Mesenteric fat pad (tissue), 1 donor: ENCODE results near the gene CFDP1. TPM values are rescaled to one million over a fixed set of nuclear protein-coding genes. Genes with fewer than 3 reads are reported as not detected.

ENCODE experiments used
- DNase-seq: peaks from one replicate; pipeline ENCODE4 v3.0.0-alpha.2; 2020; ENCODE audit warnings: low spot score
- total RNA-seq: library from RNA; stranded (reverse); fragmentation: NEBNext Ultra II Directional; extraction: Animal tissue kit (Norgen Biotek cat#: 25700); gene quantifications from one replicate; pipeline ENCODE4 v1.2.1, GENCODE V29; 2021
- donor health status: DM: yes; HTN: yes; CAD: no.

The CFDP1 gene
- total RNA-seq, 1 donor from 2014 or later = 43.1 TPM

DNA sequence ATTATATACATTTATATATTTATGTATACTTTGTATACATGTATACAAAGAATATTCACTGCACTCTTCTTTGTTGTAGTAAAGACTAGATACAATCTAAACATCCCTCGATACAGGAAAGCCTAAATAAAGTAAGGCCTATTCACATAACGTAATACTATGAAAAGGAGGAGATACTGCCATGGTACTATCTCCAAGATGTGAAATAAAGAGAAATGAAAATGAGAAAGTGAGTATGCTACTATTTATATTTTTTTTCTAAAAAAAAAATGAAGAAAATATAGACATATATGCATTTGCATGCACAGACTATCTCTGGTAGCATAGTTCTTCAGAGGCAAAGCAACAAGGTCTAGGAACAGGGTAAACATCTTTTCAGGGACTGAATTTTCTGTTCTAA, 19.4 kb downstream of the CFDP1 start:
- DNase-seq = no peak

DNA sequence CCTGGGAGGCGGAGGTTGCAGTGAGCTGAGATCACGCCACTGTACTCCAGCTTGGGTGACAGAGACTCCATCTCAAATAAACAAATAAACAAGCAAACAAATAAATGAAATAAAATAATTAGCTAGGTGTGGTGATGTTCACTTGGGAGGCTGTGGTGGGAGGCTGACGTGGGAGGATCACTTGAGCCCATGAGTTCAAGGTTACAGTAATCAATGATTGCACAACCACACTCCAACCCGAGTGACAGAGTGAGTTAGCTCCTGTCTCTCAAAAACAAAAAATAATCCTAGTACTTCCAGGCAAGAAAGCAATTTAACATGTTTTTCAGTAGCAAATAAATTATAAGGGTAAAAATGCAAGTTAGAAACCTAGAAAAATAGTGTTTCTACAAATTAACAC, 26.4 kb downstream of the CFDP1 start:
- no peak for DNase-seq

DNA sequence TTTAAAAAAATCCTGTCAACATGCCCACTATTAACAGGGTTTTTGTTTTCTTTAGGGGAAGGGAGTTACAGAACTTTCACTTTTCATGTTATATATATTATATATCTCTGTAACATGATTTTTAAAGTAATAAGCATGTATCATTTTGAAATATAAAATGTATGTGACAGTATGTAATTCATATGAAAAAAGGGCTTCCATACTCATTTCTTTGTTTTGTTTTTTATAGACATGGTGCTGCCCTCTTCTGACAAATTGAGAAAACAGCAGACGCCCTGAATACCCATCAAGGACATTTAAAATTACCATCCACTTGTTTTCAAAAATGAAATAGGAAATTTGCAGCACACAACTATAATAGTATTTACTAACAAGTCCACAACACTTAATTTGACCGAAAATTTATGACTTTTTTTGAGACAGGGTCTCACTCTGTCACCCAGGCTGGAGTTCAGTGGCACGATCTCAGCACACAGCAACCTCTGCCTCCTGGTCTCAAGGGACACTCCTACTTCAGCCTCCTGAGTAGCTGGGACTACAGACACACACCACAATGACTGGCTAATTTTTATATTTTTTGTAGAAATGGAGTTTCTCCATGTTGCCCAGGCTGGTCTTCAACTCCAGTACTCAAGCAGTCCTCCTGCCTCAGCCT, 30.4 kb downstream of the CFDP1 start:
- DNase-seq = no peak

DNA sequence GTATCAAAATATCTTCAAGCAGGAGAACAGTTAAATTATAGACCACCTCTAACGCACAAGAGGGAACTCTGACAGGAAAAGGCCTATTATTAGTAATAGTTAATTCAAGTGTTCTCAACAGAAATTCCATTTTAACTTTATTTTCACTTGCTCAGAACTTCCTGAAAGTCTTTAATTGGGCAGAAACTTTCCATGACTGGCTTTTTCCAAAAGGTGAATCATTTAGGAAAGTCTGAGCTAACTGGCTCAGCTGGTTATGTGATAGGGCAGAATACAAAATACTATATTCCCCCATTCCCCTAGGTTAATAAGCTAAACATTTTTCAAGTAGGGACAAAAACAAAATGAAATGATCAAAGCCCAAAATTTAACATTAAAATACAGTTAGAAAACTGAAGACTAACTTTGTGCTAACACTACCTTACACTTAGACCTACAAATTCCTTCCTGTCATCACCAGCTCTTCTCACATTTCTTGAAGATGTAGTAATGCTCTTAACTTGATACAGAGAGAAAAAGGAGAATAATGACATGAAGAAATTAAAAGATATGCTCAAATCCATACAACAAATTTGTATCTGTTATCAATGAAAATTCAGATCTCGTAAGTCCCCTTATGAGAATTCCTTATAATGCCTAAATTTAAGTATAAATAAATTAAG, 31.0 kb downstream of the CFDP1 start:
- no peak for DNase-seq

DNA sequence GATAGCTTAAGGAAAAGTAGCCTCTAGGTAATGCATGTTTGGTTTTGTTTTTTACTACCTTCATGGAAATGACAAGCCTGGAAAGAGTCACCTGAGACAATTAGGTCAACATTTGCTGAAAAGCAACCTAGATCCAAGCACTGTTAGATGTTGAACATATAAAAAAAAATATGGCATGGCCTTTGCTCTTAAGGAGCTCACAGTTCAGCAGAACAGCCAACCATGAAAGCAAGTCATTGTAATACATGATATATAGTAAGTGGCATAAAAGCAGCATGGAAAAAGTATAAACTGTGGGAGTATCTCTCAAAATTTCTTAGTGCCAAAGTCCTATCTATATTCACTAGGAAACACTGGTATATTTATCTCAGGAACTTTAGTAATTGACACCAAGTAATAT, 31.6 kb downstream of the CFDP1 start:
- DNase-seq = no peak

DNA sequence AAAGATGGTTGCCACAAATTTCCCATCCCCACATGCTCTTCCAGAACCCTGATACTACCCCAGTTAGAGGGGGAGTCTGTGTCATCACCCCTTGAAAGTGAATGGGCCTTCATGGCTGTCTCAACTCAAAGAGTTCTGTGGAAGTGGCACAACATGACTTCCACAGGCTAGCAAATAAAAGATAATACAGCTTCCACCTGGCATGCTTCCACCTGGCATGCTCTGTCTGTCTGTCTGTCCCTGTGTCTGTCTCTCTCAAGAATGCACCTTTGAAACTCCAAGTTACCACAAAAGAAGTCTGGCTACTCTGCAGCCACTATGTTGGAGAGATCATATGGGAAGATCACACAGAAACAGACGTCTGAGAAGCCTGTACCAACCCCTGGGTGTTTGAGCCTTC, 35.0 kb downstream of the CFDP1 start:
- no peak for DNase-seq

DNA sequence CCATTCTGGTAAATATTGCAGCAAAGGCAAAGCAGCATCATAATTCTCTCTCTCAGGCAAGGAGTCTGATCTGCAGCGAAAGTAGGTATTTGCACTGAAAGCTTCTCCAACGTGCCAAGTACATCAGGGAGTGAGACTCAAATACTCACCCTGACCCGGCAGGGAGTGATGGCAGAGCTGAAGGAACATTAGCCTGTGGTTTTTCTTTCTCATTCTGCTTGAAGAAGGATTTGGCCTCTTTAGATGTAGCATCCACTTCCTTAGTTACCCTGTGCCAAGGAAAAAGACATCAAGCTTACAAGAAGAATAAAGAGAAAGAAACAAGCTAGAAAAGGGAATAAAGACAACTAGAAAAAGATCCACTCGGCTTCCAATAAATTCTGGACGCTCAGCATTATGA, 38.4 kb downstream of the CFDP1 start:
- DNase-seq = no peak

DNA sequence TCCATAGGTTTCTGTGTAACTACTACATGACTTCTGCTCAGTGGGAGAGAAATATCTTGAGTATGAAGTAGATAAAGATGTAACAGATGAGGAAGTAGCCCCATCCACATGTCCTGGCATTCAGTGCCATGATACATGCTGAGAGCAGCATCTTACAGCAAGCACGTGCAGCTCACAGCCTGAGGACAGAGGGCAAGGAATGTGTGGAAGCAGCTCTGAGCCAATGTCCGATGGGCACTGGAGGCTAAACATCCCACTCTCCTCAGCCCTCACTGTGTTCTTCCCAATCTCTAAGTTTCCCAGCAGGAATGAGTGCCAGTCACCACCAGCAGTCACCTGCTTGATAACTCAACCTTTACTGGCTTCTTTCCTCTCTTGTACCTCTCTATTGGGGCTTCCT, 40.4 kb downstream of the CFDP1 start:
- no peak for DNase-seq

DNA sequence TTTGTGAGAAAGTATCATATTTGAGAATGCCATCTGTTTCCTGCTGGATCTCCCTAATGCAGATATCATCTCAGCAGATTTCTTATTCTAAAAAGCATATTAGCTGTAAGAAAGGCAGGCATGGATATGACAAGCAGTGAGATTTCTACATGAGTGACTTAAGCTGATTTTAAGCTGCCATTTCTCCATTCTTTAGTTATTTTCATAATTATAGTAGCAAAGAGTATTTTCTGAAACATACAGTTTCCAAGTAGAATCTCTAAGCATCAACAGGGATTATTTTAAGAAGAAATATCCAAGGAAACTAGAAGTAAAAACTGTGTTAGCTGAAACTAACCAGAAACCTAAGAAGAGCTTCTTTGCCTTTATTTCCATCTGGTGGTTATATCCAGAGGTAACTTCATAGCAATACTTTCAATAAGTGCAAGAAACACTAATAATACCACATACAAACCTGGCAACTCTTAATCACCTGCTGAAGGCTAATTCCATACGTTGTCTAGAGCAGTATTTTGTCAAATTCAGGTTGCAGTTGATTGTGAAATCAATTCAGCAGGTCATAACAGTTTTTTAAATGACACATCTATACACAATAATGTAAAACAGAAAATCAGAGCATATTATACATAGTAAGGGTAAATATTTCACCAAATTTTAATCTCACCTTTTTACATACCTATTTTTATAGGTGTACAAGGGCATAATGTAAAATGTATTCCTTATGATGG, 42.2 kb downstream of the CFDP1 start:
- DNase-seq = no peak

DNA sequence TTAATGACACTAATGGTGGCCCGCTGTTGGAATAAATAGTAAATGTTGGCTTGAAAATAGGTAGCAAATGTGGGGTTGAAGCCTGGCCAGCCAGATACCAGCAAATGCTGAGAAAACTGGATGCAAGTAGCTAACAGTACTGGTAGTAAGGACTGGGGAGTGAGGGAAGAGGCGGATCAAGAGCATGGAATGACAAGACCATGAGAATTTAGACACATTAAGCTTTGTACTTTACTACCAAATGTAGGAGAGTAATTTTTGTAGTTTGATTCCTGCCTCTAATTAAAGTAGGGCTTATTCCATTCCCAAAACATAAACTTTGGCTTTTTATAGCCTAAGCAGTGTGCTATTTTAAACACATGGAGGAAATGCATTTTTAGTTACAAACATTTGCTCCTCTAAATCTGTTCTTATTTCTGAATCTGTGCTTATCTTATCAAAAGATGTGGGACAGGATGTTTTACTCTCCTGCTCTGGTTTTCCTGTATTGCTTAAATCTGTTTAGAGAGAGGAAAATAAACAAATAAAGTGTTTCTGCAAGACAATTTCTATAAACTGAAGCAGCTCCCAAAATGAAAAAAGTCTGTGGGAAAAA, 44.1 kb downstream of the CFDP1 start:
- DNase-seq = no peak

DNA sequence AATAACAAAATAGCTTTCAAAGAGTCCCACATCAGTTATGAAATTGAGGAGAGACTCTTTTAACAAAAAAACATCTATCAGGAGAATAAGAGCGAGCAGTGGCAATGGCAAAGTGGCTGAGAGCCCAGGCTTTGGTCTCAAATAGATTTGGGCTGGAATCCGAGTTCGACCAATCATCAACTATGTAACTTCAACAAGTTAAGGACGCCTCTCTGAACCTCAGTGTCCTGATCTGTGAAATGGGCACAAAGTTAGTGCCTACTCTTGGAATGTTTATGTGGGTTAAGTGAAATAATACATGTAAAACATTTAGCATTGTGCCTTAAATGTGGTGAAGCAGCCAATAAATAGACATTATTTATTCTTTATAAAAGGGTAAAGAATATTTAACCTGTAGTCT, 45.4 kb downstream of the CFDP1 start:
- DNase-seq = no peak

DNA sequence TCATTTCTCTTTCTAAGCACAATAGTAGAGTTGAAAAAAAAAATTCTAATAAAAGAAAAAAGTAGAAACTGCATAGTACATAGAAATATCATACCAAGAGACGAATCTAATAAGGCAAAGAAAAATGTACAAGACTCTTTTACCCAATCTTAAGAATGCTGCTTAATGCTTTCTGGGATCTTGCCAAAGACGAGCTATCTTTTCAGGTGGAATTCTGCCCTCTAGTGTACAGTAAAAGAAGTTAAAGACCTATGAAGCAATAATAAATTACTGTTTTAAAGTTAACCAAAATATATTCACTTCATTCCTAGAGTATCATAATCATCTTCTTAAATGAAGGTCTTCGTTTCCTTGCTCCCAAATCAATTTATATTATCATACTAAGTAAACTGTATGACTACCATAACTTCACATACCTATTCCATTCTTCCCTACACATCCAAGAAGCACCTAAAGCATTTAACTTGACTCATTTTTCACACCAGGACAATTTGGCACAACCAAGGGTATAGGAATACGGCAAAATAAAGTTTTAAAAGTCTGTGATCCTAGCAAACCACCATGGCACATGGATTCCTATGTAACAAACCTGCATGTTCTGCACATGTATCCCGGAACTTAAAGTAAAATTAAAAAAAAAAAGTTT, 47.7 kb downstream of the CFDP1 start:
- no peak for DNase-seq

DNA sequence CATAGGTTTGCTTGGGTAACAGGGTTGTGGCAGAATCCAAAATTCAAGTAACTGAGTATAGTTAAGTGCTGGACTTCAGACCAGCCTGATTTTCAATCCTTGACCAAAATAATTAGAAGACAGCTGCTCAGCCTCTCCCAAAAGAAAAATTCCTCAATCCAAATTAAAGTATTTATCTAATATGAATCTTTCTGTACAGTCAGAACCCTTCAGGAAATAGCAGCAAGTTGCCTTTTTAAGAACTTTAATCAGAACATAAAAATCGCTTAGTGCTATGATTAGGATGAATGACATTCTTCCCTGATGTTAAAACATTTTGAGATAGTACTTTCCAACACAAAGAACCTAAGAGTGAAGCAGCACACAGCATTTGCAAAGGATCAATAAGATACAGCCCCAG, 50.2 kb downstream of the CFDP1 start:
- no peak for DNase-seq

DNA sequence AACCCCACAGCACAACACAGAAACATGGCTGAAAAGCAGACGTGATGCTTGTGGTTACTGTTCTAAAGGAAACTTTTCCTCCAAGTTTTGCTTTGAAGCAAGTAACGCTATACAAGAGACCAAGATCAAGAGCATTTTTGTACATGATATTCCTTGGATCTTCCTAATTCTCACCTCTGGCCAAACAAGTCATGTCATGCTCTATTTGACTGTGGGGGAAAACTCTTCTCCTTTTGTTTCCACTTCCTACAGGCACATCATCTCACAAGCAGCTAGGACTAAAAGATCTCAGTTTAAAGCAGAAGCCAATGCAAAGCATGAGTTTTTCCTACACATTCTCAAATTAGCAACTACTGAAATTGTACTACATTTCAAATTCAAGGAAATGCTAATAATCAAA, 50.7 kb downstream of the CFDP1 start:
- no peak for DNase-seq

DNA sequence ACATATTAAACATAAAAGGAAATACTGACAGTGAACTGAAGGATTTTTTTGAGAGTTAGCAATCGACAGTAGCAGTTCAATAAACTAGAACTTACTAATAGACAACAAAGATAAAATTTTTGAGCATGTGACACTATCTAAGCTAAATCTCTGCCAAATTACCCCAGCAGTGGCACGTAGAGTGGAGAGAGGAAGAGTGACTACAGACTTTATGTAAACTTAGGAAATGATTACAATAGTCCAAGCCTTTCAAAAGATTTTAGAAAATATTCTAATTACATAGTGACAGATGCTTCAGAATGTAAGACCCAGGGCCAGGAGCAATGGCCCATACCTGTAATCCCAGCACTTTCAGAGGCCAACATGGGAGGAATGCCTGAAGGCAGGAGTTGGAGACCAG, 52.4 kb downstream of the CFDP1 start:
- DNase-seq = no peak

DNA sequence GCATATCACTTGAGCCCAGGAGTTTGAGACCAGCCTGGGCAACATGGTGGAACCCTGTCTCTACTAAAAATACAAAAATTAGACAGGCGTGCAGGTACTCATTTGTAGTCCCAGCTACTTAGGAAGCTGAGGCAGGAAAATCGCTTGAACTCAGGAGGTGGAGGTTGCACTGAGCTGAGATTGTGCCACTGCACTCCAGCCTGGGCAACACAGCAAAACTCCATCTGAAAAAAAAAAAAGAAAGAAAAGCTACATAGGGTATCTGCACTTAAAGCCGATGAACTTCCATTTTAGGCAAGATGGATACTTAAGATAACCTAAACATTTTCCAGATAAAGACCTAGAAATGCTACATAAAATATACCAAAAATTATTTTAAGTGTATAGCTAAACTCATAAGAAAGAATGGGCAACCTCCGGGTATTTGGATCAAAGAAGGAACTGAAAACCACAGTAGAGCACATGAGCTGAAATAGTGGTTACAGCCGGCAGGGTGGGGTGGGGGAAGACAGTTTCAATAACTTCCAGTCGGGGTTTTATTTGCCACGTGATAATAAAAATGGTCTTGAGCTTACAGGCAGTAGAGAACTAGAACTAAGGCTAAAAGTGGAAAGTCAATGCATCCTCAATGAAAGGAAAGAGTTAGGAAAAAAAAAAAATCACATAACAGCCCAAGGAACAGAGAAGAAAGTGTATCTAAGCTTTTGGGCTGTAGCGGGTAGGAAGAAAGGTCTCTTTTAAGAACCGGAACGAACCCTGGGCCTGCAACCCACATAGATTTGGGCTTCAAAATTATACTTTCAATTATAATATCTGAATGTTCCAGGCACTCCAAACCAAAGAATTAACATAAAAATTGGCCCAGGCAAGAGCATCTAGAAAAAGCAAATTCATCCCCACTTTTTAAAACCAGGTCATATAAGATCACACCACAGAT, 53.1 kb downstream of the CFDP1 start:
- no peak for DNase-seq

DNA sequence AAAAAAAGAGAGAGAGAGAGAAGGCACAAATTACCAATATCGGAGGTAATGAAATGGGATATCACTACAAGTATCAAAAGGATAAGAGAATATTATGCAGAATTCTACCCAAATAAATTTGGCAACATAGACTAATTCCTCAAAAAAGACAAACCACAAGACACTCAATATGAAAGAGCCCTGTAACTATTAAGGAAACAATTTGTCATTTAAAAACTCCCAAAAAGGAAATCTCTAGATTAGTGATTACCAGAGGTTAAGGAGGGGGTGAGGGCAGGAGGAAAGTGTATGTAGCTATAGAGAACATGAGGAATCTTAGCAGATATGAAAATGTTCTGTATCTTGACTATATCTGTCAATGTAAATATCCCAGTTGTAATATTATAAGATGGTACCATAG, 54.0 kb downstream of the CFDP1 start:
- no peak for DNase-seq

DNA sequence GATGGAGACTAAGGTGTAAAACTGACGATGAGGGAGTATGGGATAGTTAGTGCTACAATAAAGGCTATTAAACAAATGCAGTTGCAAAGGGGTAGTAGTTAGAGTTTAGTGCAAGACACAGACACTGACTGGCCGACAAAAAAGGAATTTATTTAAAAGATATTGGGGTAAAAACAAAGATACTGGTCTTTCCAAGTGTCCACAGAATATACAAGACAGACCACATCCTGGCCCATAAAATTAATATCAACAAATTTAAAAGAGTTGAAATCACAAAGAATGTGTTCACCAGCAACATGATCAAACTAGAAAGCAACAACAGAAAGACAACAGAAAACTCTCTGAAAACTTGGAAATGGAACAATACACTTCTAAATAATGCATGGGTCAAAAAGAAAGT, 54.7 kb downstream of the CFDP1 start:
- no peak for DNase-seq

DNA sequence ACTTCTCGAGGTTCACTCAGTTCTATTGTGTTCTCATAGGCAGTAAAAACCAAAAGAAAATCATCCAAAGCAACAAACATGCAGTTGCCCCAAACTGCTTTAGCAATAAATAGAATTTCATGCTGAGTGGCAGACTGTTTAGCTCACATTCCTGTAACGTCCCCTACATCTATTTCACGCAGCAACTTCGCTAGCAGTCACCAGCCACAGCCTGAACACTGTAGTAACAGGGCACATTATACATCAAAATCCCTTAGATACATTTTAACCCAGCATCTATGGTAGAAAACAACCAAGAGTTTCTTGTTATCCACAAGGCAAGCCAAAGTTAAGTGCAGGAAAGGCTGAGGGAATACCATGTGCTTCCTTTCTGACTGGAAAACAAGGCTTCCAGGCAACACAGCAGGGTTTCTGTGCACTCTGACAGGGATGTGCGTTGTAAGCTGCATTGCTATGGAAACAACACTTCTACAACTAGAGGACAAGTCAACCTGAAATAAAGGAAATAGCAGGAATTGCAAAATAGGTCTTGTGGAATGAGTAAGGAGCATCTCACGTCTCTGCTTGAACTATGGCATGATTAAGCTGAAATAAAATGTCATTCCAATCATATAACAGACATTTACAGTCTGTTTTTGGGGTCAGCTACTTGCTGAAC, 55.4 kb downstream of the CFDP1 start:
- DNase-seq = no peak

DNA sequence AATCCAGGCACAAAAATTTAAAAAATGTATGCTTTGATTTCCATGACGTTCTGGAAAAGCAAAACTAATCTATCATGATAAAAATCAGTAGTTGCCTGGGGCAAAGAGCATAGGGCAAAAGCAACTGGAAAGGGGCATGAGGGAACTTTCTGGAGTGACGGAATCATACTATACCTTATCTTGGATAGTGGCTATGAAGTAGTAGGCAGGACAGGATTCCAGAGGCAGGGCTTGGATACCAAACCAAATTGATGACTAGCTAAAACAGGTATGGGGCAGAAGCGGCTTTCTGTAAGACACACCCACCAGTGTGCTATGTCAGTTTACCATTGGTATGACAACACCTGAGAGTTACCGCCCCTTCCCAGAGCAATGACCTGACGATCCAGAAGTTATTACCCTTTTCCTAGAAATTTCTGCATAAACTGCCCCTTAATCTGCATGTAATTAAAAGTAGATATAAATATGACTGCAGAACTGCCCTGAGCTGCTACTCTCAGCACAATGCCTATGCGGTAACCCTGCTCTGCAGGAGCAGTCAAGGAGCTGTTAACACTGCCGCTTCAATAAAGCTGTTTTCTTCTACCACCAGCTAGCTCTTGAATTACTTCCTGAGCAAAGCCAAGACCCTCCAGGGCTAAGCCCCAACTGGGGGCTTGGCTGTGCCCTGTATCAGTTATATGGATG, 56.7 kb downstream of the CFDP1 start:
- DNase-seq = no peak
